HEK293 (cell line): ENCODE results near the gene GPATCH11.

ENCODE experiments used
- CTCF ChIA-PET: fragments of 350-600 bp; formaldehyde crosslinking; extraction: SDS; loops from one replicate; lab custom pipeline; 2021; ENCODE audit warnings: antibody characterized with exemption; lab: Yijun Ruan, JAX
- POLR2A ChIA-PET: fragments of 300-600 bp; formaldehyde crosslinking; extraction: SDS; loops from one replicate; lab custom pipeline; 2020; ENCODE audit warnings: antibody characterized with exemption, inconsistent platforms; lab: Yijun Ruan, JAX
- H3K27ac ChIP-seq: fragments of 200-500 bp; sonication (Bioruptor generic); 2 replicates; pipeline ENCODE4 v1.5.1; 2014; ENCODE audit warnings: low read depth, low read length, control low read depth, inconsistent platforms; ENCODE audit errors: extremely low read depth
- H3K36me3 ChIP-seq, 2 experiments: fragments of 200-500 bp in 1 of 2; sonication (Bioruptor generic) in 1 of 2; 1 replicate in 1 of 2; 2 replicates in 1 of 2; pipeline ENCODE4 v1.5.1; 2014 to 2017; ENCODE audit warnings: inconsistent platforms in 2 of 2, low read length in 2 of 2; ENCODE audit not compliant: control insufficient read depth in 2 of 2, insufficient read depth in 1 of 2
- H3K4me1 ChIP-seq: fragments of 200-500 bp; sonication (Bioruptor generic); 2 replicates; pipeline ENCODE4 v1.5.1; 2014; ENCODE audit warnings: mild to moderate bottlenecking, low read length, inconsistent platforms; ENCODE audit not compliant: control insufficient read depth, insufficient read depth
- H3K4me3 ChIP-seq: 2 replicates; pipeline ENCODE4 v1.5.1; 2011; ENCODE audit warnings: low read depth, mild to moderate bottlenecking, control low read depth, low read length, moderate library complexity
- H3K9me3 ChIP-seq: fragments of 200-500 bp; sonication (Bioruptor generic); 2 replicates; pipeline ENCODE4 v1.5.1; 2014; ENCODE audit warnings: low read depth, low read length, inconsistent platforms; ENCODE audit not compliant: control insufficient read depth, insufficient read depth
- ATF2 ChIP-seq: fragments of 450-650 bp; formaldehyde crosslinking; IDR thresholded peaks from 2 replicates; pipeline ENCODE4 v1.5.1; 2016; ENCODE audit warnings: missing biosample characterization, missing genetic modification characterization, low read depth
- BCL11B ChIP-seq: fragments of 450-650 bp; formaldehyde crosslinking; IDR thresholded peaks from 2 replicates; pipeline ENCODE4 v1.5.1; 2016; ENCODE audit warnings: low read depth, missing biosample characterization, missing genetic modification characterization
- CTCF ChIP-seq: fragments of 450-650 bp; formaldehyde crosslinking; IDR thresholded peaks from 2 replicates; pipeline ENCODE4 v1.5.1; 2016; ENCODE audit warnings: missing biosample characterization, missing genetic modification characterization
- RBAK ChIP-seq: fragments of 450-650 bp; formaldehyde crosslinking; IDR thresholded peaks from 2 replicates; pipeline ENCODE4 v1.5.1; 2016; ENCODE audit warnings: missing biosample characterization, missing genetic modification characterization
- SP3 ChIP-seq: fragments of 450-650 bp; formaldehyde crosslinking; IDR thresholded peaks from 2 replicates; pipeline ENCODE4 v1.5.1; 2016; ENCODE audit warnings: missing biosample characterization, missing genetic modification characterization
- TRIM28 ChIP-seq: IDR thresholded peaks from 2 replicates; pipeline ENCODE4 v1.6.1; 2011; ENCODE audit warnings: low read length, control low read depth, borderline replicate concordance
- ZBTB1 ChIP-seq: fragments of 450-650 bp; formaldehyde crosslinking; IDR thresholded peaks from 2 replicates; pipeline ENCODE4 v1.5.1; 2016; ENCODE audit warnings: missing biosample characterization, missing genetic modification characterization
- ZBTB21 ChIP-seq: fragments of 450-650 bp; formaldehyde crosslinking; IDR thresholded peaks from 2 replicates; pipeline ENCODE4 v1.5.1; 2017; ENCODE audit warnings: missing biosample characterization, missing genetic modification characterization
- ZNF132 ChIP-seq: fragments of 450-650 bp; formaldehyde crosslinking; IDR thresholded peaks from 2 replicates; pipeline ENCODE4 v1.5.1; 2017; ENCODE audit warnings: missing biosample characterization, missing genetic modification characterization, borderline replicate concordance
- ZNF133 ChIP-seq: fragments of 450-650 bp; formaldehyde crosslinking; IDR thresholded peaks from 2 replicates; pipeline ENCODE4 v1.5.1; 2016; ENCODE audit warnings: missing biosample characterization, missing genetic modification characterization
- ZNF169 ChIP-seq: fragments of 450-650 bp; formaldehyde crosslinking; IDR thresholded peaks from 2 replicates; pipeline ENCODE4 v1.5.1; 2016; ENCODE audit warnings: missing biosample characterization, missing genetic modification characterization
- ZNF19 ChIP-seq: fragments of 450-650 bp; formaldehyde crosslinking; IDR thresholded peaks from 2 replicates; pipeline ENCODE4; 2016; ENCODE audit warnings: missing biosample characterization, missing genetic modification characterization, low read depth
- ZNF239 ChIP-seq: fragments of 450-650 bp; formaldehyde crosslinking; IDR thresholded peaks from 2 replicates; pipeline ENCODE4 v1.5.1; 2016; ENCODE audit warnings: missing biosample characterization, missing genetic modification characterization
- ZNF280D ChIP-seq: fragments of 450-650 bp; formaldehyde crosslinking; IDR thresholded peaks from 2 replicates; pipeline ENCODE4 v1.5.1; 2016; ENCODE audit warnings: missing biosample characterization, missing genetic modification characterization
- ZNF292 ChIP-seq: fragments of 450-650 bp; formaldehyde crosslinking; IDR thresholded peaks from 2 replicates; pipeline ENCODE4 v1.5.1; 2016; ENCODE audit warnings: low read depth, missing biosample characterization, missing genetic modification characterization, borderline replicate concordance
- ZNF362 ChIP-seq: fragments of 450-650 bp; formaldehyde crosslinking; IDR thresholded peaks from 2 replicates; pipeline ENCODE4 v1.5.1; 2016; ENCODE audit warnings: missing biosample characterization, missing genetic modification characterization
- ZNF37A ChIP-seq: fragments of 450-650 bp; IDR thresholded peaks from 2 replicates; pipeline ENCODE4 v1.5.1; 2018; ENCODE audit warnings: missing biosample characterization, missing genetic modification characterization
- ZNF394 ChIP-seq: fragments of 450-650 bp; formaldehyde crosslinking; IDR thresholded peaks from 2 replicates; pipeline ENCODE4 v1.5.1; 2016; ENCODE audit warnings: missing biosample characterization, missing genetic modification characterization, mild to moderate bottlenecking, moderate library complexity, borderline replicate concordance
- ZNF423 ChIP-seq: fragments of 450-650 bp; formaldehyde crosslinking; IDR thresholded peaks from 2 replicates; pipeline ENCODE4 v1.5.1; 2016; ENCODE audit warnings: missing biosample characterization, missing genetic modification characterization
- ZNF513 ChIP-seq: fragments of 450-650 bp; IDR thresholded peaks from 2 replicates; pipeline ENCODE4 v1.5.1; 2018; ENCODE audit warnings: missing biosample characterization, missing genetic modification characterization
- ZNF596 ChIP-seq: fragments of 450-650 bp; IDR thresholded peaks from 2 replicates; pipeline ENCODE4 v1.5.0; 2018; ENCODE audit warnings: missing biosample characterization, mild to moderate bottlenecking, missing genetic modification characterization, moderate library complexity
- ZNF626 ChIP-seq: fragments of 450-650 bp; sonication (Bioruptor Pico); formaldehyde crosslinking; IDR thresholded peaks from 2 replicates; pipeline ENCODE4 v1.5.1; 2018; ENCODE audit warnings: missing biosample characterization, missing genetic modification characterization, inconsistent platforms
- ZNF701 ChIP-seq: fragments of 450-650 bp; formaldehyde crosslinking; IDR thresholded peaks from 2 replicates; pipeline ENCODE4 v1.5.1; 2016; ENCODE audit warnings: missing biosample characterization, missing genetic modification characterization
- ZNF791 ChIP-seq: fragments of 450-650 bp; formaldehyde crosslinking; IDR thresholded peaks from 2 replicates; pipeline ENCODE4 v1.5.1; 2016; ENCODE audit warnings: missing biosample characterization, missing genetic modification characterization
- ZSCAN30 ChIP-seq: fragments of 450-650 bp; IDR thresholded peaks from 2 replicates; pipeline ENCODE4 v1.5.1; 2018; ENCODE audit warnings: missing biosample characterization, mild to moderate bottlenecking, missing genetic modification characterization, moderate library complexity
- ZSCAN5A ChIP-seq: fragments of 450-650 bp; formaldehyde crosslinking; IDR thresholded peaks from 2 replicates; pipeline ENCODE4 v1.5.1; 2016; ENCODE audit warnings: missing biosample characterization, missing genetic modification characterization

GPATCH11 gene

GRCh38 chr2:37083873-37084794 is at the start of gene GPATCH11, which contains the start of gene HEATR5B:
GPATCH11 (plus strand) TSS chr2:37084518; CDS start chr2:37088382, 3,864 bp downstream.
HEATR5B (minus strand) TSS chr2:37084372; CDS start chr2:37083414, 958 bp downstream.
- H3K27ac ChIP-seq = peak within 1 kb of the TSS; percentile 55; the same call in 1 of the 2 replicates
- H3K4me3 ChIP-seq = peak within 1 kb of the TSS; percentile 92
- ChIA-PET CTCF (interaction anchor here (0.6 kb wide), 2 partner anchors 293 to 851 kb away, joined by 3 read pairs; no protein-coding TSS in a partner anchor), POLR2A (interaction anchor here (0.6 to 1.4 kb wide), 4 partner anchors 9 to 118 kb away, joined by 3 to 8 read pairs (median 4); partner anchors contain the start of gene STRN)
- no peaks in the 10 kb centered on the region for H3K9me3 ChIP-seq
- H3K36me3 ChIP-seq = peaks cover 1 to 43% of the 10 kb centered on the region in 2 experiments; a peak in 2 of 3 replicates
- H3K4me1 ChIP-seq = peaks cover 6% of the 10 kb centered on the region
- TF ChIP-seq ZNF133 (tag by site-specific recombination) (no peak), ZSCAN5A (tag by site-specific recombination) (no peak), SP3 (tag by site-specific recombination) (peak; percentile 44), ZNF423 (tag by site-specific recombination) (no peak), ZNF513 (tag by site-specific recombination) (no peak), ZNF239 (tag by site-specific recombination) (no peak), ZNF394 (peak; percentile 85), ZNF596 (no peak), ZNF280D (tag by site-specific recombination) (no peak), ZNF169 (no peak), ZNF701 (no peak), RBAK (tag by site-specific recombination) (no peak), ZBTB21 (tag by site-specific recombination) (no peak), ZNF132 (tag by site-specific recombination) (no peak), CTCF (tag by site-specific recombination) (peak; percentile 20; the same call in 1 of the 2 replicates), BCL11B (no peak), ZBTB1 (no peak), ATF2 (tag by site-specific recombination) (no peak), ZNF626 (tag by site-specific recombination) (no peak), ZNF19 (no peak), ZNF791 (tag by site-specific recombination) (no peak), ZNF37A (tag by site-specific recombination) (no peak), ZNF292 (no peak), ZSCAN30 (tag by site-specific recombination) (peak; percentile 43; the same call in 1 of the 2 replicates), ZNF362 (tag by site-specific recombination) (0 out of 2 replicates have a peak, but pooled peaks have one; percentile 47), TRIM28 (no peak)
